GM19035 (cell line): Measurements from ENCODE around the gene CALML4.
"Not testable (repeated sequence)": the region's sequence is repeated elsewhere in the genome, so short reads cannot be mapped to it uniquely, and the experiment has no call there.

Source experiments
- ATAC-seq: cut with Tn5 transposase; IDR thresholded peaks from one replicate; pipeline ENCODE4 v1.9.1; 2021; ENCODE audit not compliant: unreplicated experiment

The CALML4 gene

GRCh38 chr15:68209272-68209671, 4.1 kb upstream of the CALML4 start:
- no peak for ATAC-seq

GRCh38 chr15:68208636-68209240, 3.6 kb upstream of the CALML4 start:
- no peak for ATAC-seq

DNA sequence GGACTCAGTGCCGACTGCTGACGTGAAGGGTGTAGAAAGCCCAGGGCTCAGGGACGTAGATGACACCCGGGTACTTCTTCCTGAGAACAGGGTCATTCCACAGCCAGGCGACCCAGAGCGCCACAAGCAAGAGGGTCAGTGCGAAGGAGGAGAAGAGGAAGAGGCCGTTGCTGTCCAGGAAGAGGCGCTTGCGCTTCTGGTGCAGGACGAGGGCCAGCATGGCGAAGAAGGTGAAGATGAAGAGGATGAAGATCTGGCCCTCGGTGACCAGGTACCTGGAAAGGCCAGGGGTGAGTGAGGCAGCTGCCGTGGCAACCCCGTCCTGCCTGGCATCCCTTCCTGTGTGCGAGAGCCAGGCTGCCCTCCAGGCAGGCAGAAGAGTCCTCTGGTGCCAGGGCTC, 3.0 kb upstream of the CALML4 start:
- no peak for ATAC-seq

GRCh38 chr15:68207176-68207935, 2.2 kb upstream of the CALML4 start:
- no peak for ATAC-seq

DNA sequence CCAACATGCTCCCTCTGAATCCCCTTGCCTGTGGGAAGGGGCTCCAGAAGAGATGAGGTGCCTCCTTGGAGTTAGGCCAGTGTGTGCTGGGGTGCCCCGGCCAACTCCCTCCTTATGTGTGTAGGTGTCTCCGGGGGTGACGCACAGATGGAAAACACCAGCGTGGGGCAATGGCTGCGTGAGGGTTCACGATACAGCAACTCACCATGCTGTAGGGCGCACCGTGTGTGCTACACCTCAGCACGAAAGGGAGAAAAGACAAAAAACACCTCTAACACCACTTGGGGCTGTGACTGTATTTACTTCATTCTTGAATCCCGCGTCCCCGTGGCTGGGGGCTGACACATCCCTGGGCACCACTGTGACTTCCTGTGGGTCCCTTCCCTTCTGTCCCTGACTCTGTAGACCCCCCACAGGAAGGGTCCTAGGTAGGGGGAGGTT, 1.6 kb upstream of the CALML4 start:
- no peak for ATAC-seq

GRCh38 chr15:68205954-68206539, 915 bp upstream of the CALML4 start:
- no peak for ATAC-seq

DNA sequence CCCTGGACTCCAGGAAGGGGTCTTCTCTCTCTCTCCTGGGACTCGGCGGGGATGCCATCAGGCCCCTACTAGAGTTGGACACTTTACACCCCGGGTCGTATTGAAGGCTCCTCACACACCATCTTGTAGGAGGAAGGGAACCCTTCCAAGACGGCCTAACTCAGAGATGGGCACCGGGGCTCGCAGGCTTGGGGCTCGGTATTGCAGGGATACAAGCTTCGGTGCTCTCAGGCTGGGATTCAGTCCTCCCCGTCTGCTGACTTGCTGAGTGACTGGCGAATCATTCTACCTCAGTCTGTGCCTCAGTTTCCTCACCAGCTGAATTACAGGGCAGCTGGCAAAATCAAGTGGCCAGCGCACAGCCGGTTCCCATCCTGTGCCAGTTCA, 419 bp upstream of the CALML4 start:
- ATAC-seq, result no peak

GRCh38 chr15:68204361-68204760, 771 bp downstream of the CALML4 start:
- no peak for ATAC-seq

- ATAC-seq, result no peak
These were observed 1.2 kb downstream of the CALML4 start for GRCh38 chr15:68203956-68204355.

DNA sequence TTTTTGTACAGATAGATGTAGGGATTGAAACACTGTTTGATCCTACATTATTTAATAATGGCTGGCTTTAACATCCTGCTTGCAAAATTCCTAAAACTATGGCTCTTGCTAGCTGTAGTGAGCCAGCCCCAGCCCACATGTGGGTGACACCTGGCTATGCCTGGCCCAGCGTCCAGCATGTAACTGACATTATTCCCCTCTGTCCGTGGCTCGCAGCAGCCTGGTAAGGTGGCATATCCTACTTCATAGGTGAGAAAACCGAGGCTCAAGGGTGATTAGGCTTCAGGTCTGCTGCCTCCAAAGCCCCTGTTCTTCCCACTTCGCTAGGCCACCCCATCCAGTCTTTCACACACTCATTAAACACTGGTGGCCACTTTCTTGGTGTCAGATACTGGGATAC, 1.6 kb downstream of the CALML4 start:
- ATAC-seq, result no peak

- not testable (repeated sequence) for ATAC-seq
These were observed 2.1 kb downstream of the CALML4 start for GRCh38 chr15:68202994-68203393.

GRCh38 chr15:68201879-68202261, 3.3 kb downstream of the CALML4 start:
- ATAC-seq, result no peak

DNA sequence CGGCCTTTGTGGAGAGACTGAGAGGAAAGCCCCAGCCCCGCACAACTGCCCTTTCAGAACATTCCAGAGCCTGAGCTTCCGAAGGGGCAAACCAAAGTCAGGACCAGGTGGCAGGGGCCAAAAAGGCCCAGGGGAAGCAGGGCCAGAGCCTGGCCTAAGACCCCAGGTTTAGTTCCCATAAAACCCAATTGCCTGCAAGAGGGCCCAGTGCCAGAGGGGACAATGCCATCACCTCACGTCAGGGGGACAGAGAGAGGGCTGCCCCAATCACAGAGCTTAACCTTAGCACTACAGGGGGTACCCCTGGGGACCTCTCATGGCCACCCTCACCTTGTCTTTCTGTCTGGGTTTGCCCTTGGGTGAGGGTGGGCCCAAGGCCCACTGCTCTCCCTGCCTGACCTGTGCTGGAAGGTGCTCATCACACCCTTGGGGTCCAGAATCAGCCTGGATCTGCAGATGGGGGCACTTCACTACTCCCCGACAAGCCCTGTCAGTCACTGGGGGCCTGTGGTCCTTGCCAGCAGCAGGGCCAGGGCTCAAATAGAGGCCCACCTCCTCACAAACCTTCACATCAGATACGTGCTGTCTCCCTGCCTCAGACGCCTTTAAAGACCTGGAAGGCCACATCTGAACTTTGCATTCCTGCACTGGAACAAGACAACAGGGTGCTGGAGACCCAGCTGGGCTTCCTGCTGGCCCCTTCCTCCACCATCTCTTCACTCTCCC, 3.8 kb downstream of the CALML4 start:
- no peak for ATAC-seq

- no peak for ATAC-seq
These were observed 4.9 kb downstream of the CALML4 start for GRCh38 chr15:68200016-68200861.

DNA sequence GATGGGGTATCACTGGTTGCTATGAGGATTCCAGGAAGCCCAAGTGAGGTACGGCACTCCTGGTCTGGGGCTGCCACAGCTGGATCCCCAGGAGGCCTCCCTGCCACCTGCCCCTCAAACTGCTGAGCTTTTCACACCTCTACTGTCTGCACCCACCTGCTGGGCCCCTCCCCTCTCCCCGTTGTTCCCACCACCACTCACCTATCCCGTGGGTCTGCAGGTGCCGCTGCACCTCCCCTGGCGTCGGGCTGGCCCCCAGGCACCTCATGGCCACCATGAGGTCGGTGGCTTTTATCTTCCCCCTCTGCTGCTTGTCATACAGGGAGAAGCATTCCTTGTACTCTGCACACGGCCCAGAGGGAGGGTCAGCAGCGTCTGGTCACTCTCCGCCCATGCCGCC, 5.8 kb downstream of the CALML4 start:
- no peak for ATAC-seq

- no peak for ATAC-seq
These were observed 7.3 kb downstream of the CALML4 start for GRCh38 chr15:68197661-68198437.

DNA sequence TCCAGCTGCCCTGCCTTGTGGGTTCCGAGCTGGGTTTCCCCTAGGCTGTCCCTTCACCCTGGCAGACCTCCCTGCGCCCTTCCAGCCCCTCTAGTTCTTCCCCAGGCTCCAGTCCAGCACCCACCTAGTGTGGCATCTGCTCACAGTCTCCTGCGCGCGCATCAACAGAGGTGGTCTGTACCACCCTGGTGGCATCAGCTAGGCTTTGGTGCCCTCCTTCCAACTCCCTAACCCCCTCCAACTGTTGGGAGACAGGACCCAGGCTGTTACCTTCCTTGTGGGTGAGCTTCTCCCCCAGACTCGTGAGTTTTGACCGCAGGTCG, 8.0 kb downstream of the CALML4 start:
- no peak for ATAC-seq

DNA sequence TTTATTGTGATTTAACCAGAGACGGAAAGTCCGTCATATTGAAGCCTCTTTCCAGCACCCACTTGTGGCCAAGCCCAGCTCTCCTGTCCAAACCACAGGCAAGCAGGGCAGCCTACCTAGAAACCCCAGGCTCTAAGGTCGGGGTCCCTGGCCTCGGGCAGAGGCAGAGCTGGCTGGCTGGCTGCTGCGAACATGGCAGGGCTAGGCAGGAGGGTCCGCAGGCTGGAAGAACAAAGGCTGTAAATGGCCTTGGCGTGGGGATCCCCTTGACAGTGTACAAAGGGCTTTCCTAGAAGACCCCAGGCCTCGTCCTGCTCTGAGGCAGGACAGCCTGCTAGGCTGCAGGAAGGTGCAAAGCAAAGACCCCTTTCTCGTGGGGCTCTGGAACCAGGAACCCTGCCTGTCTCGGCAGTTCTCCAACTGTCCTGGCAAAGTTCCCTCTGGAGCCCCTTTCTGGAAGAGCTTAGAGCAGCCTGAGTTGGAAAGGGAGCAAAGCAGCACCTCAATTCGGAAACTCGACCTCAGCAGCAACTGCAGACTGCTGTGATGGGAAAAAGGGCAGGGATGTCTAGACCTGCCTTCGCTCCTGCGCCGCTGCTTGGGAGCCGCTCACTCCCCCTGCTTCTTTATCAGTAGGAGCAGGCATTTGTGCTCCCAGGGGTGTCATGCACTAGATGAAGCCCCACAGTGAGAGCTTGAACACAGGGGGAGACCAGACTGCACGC, 8.5 kb downstream of the CALML4 start:
- no peak for ATAC-seq

DNA sequence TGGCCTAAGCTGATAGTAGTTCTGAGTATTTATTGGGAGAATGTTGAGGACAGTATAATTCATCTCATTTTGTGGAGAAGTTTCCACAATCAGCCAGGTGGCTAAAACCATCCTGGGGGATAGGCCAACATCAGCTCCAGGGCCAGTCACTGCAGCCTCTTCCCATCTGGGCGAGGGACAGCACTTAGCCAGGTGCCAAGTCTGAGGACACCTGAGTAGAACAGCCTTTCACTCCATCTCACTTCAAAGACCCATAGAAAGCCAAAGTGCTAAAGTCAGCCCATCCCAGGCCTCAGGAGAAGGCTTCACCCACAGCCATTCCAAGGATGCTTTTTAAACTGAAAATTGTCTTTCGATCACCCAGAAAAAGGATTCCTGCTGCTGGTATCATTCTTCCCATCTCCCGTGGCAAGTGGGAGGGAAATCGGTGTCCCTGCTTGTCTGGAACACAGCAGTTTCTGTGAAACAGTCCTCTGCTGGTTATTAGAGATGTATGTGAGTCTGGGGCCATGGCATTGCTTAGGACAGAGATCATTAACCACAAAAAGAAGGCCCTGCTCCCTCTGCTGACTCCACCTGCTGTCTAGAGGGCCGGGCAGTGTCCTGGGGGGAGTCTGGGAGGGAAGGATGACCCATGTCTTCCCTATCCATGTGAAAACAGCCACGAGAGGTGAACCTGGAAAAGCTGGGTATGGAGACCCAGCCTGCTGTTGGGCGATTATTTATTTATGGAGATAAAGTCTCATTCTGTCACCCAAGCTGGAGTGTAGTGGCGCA, 9.6 kb downstream of the CALML4 start:
- ATAC-seq, result no peak
